ENCODE data around the gene FHOD1.

GRCh38 chr16:67294171-67294757, 47.0 kb upstream of the FHOD1 start:
- TF ChIP-seq CTCF (IDR thresholded peaks at IDR 0.05 in 8 of 11, conservative IDR thresholded peaks at IDR 0.05 in 3 of 11) (no peak), POLR2A (IDR thresholded peaks at IDR 0.05) (no peak)

Data from spleen (tissue), 7 donors.